ENCODE data around the gene KLRG1.
A peak's percentile ranks its signal among the peaks of the same experiment; 100 is the strongest.

Gene KLRG1

GRCh38 chr12:8989413-8989812 is at the start of gene KLRG1:
Gene KLRG1 (plus strand): TSS chr12:8989546. CDS start chr12:8989636, 90 bp downstream.
- no peak for DNase-seq

GRCh38 chr12:8941691-8942478 is 47.5 kb upstream of the KLRG1 start:
- DNase-seq, result no peak

GRCh38 chr12:8943565-8944186 is 45.7 kb upstream of the KLRG1 start:
- no peak for DNase-seq

- DNase-seq, result no peak
Observed at GRCh38 chr12:8946733-8947132, 42.6 kb upstream of the KLRG1 start.

- no peak for DNase-seq
Observed at GRCh38 chr12:8947737-8948136, 41.6 kb upstream of the KLRG1 start.

- no peak for DNase-seq
Observed at GRCh38 chr12:8948701-8949341, 40.5 kb upstream of the KLRG1 start.

- DNase-seq, result peak; percentile 91
Observed at GRCh38 chr12:8949342-8950220, 39.8 kb upstream of the KLRG1 start, which contains the start of gene M6PR. Gene M6PR (minus strand): TSS chr12:8949645. CDS start chr12:8946404, 3,241 bp downstream.

GRCh38 chr12:8950221-8950527 is 39.2 kb upstream of the KLRG1 start:
- DNase-seq, result no peak

- DNase-seq, result peak; percentile 39
Observed at GRCh38 chr12:8950702-8951478, 38.5 kb upstream of the KLRG1 start.

- DNase-seq, result no peak
Observed at GRCh38 chr12:8951744-8952143, 37.6 kb upstream of the KLRG1 start.

GRCh38 chr12:8953773-8954402 is 35.5 kb upstream of the KLRG1 start:
- DNase-seq, result peak; percentile 59

GRCh38 chr12:8956073-8956472 is 33.3 kb upstream of the KLRG1 start:
- no peak for DNase-seq

- no peak for DNase-seq
Observed at GRCh38 chr12:8956772-8957171, 32.6 kb upstream of the KLRG1 start.

- DNase-seq, result no peak
Observed at GRCh38 chr12:8957561-8957960, 31.8 kb upstream of the KLRG1 start.

GRCh38 chr12:8958066-8958465 is 31.3 kb upstream of the KLRG1 start:
- DNase-seq, result no peak

GRCh38 chr12:8960176-8960575 is 29.2 kb upstream of the KLRG1 start:
- DNase-seq, result no peak

GRCh38 chr12:8968761-8969160 is 20.6 kb upstream of the KLRG1 start:
- no peak for DNase-seq

GRCh38 chr12:8969861-8970411 is 19.4 kb upstream of the KLRG1 start:
- no peak for DNase-seq

GRCh38 chr12:8970432-8970831 is 18.9 kb upstream of the KLRG1 start:
- DNase-seq, result no peak

- no peak for DNase-seq
Observed at GRCh38 chr12:8980137-8980536, 9.2 kb upstream of the KLRG1 start.

GRCh38 chr12:8985213-8985754 is 4.1 kb upstream of the KLRG1 start:
- DNase-seq, result no peak
